IMR-90 (cell line): Measurements from ENCODE around the gene OSBPL6.

Experiments
- BHLHE40 ChIP-seq: fragments of 150-350 bp; IDR thresholded peaks from 2 replicates; pipeline ENCODE4 v1.6.1; 2016; ENCODE audit warnings: mild to moderate bottlenecking, low read depth, low read length
- POLR2A ChIP-seq: IDR thresholded peaks from 2 replicates; pipeline ENCODE4 v1.6.1; 2012; ENCODE audit warnings: mild to moderate bottlenecking, low read depth, low read length
- RFX5 ChIP-seq: IDR thresholded peaks from 2 replicates; pipeline ENCODE4 v1.8.0; 2012; ENCODE audit warnings: low read depth, mild to moderate bottlenecking, low read length, moderate library complexity
- TF ChIP-seq, protein P1 (sequence below): conservative IDR thresholded peaks from 2 replicates; pipeline ENCODE4 v1.5.1; 2012; ENCODE audit warnings: mild to moderate bottlenecking, low read depth, low read length, improper control_type of control experiment

DNA sequence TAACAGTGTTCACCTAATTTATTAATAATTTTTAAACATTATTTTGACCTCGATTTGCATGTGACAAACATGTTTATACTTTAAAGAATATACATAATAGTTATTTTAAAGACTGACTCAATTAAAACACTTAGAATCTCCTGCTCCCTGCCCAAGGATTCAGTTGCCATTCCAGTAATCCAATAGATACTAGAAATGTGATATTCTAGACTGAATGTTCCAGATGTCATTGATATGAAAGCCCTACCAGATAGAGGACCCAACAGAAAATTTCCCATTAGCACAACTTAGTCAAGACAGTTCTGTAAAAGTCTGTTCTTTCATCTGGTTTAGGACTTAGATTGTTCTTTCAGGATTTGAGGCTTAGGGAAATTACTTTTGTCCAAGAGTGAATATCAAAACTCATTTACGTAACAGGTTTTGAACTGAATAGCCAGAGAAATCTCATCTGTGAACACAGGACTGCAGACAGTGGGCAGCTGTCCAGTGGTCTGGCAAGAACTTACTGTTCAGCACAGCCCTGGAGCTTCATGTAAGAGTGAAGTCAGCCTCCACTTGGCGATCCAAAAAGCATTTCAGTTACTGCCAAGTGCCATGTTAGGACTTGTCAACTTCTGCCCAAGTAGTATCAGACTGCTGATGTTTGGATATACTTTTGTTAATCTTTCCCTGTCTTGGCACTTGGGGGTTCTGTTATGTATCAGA, 77.5 kb downstream of the OSBPL6 start:
- TF ChIP-seq BHLHE40 = no peak
- no peak for TF ChIP-seq RFX5
- no peak for TF ChIP-seq POLR2A
- TF ChIP-seq, protein P1, sequence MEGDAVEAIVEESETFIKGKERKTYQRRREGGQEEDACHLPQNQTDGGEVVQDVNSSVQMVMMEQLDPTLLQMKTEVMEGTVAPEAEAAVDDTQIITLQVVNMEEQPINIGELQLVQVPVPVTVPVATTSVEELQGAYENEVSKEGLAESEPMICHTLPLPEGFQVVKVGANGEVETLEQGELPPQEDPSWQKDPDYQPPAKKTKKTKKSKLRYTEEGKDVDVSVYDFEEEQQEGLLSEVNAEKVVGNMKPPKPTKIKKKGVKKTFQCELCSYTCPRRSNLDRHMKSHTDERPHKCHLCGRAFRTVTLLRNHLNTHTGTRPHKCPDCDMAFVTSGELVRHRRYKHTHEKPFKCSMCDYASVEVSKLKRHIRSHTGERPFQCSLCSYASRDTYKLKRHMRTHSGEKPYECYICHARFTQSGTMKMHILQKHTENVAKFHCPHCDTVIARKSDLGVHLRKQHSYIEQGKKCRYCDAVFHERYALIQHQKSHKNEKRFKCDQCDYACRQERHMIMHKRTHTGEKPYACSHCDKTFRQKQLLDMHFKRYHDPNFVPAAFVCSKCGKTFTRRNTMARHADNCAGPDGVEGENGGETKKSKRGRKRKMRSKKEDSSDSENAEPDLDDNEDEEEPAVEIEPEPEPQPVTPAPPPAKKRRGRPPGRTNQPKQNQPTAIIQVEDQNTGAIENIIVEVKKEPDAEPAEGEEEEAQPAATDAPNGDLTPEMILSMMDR = no peak
